NCI-H1048 (cell line): ENCODE results near the gene RTTN.

Experiments
- DNase-seq: peaks from one replicate; lab custom pipeline; 2025; lab: John Stamatoyannopoulos, UW

Gene RTTN

DNA sequence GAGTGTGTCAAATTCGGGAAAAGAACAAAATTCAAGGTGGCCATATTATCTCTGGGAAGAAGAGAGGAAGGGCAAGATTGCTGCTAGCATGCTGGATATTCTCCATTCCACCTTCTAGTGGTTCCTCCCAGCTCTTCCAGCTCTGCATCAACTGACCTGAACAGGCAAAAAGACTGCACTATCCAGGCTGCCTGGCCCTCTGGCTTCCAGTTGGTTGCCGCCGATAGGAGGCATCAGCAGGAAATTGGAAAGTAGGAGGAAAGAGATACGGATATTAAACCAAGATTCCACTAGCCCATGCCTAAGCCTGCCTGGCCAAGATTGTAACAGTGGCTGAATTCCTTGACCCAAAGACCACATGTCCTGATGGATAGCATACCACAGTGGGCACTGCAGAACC is 1.7 kb upstream of the RTTN start:
- no peak for DNase-seq

DNA sequence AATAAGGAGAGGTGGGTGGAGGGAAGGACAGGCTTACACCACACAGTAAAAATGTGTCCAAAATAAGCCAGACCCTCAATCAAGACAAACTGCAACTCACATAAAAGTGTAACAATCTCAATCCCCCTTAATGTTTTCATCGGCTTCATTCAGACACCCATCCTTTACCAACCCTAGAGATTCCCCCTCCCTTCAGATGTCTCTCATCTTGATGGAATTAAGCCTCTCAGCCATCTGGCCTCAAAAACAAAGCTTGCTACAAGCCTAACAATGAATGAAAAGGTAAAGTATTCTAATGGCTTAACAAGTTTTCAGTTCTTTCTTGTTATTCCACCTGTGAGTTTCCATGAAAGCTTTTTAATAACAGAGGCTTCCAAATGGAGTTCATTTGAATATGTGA is 5.2 kb downstream of the RTTN start:
- DNase-seq: no peak

DNA sequence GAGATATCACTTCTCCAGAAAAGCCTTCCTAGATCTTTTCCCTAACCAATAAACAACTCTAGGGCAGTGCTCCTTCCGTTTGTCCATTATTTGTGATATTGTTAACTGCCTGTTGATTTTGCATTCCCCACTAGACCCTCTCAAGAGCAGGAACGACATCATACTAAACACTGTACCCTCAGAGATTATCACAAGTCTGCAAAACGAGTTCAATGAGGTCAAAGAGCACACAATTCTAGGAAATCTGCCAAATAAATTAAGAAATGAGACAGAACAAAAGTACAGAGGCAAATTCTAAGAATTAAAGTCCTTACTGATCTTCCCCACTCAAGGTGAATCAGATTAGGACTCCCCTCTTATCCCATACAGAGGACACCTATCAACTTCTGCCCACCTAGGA is 7.6 kb downstream of the RTTN start:
- DNase-seq: no peak

DNA sequence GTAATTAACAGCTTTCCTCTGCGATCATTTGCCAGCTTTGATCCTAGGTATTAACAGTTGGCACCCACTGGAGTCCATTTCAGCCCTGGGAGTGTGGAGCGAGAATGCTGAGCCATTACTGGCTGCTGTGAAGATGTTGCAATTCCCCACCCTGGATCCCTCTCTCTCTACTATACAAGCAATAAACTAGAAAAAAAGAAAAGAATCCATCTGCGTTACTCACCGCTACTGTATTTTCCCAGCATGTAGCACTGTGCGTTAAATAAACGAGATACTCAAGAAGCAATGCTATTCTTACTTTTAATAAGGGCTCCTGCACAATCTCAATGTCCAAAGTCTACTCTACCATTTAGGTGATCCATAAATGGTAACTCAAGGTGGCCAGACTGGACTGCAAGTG is 8.5 kb downstream of the RTTN start:
- DNase-seq: no peak

DNA sequence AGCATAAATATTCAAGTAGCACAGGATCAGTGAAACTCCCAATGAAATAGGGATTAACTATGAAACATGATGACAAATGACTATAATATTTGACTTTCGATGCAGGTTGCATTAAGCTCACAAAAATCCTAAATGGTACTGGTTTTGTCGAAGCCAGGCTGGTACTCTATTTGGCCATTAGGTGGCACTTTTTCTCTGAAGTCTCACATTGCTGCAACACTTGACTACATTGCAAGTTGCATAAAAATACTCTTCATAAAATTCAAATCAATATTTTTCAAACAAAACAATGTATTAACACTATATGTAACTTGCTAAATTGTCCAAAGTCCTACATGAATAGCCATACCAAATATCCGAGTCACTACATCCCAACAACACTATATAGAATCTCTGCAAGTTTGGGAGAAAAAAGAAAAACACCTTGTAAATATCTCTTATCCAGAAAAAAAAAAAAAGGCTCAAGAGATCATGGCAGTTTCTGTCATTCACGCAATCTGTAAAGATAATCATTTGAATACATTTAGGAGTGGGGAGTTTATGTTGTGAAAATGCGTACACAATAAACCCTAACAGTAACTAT is 9.5 kb downstream of the RTTN start:
- DNase-seq: no peak

DNA sequence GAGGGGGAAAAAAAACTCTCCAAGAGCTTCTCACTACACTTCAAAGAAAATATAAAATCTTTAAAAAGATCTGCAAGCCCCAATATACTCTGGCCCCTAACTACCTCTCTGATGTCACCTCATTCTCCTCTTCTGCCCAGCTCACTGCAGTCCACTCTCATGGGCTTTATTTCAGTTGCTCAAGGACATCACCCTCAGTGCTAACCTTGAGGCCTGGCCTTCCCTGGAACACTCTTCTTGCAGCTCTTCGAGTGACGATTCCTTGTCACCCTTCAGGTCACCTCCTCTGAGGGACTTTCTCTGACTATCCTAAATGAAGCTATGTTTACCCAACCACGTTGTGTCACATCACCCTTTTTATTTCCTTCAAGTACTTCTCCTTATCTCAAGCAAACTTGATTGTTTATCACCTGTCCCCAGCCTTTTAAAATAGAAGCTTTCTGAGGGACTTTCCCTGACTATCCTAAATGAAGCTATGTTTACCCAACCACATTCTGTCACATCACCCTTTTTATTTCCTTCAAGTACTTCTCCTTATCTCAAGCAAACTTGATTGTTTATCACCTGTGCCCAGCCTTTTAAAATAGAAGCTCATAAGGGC is 10.4 kb downstream of the RTTN start:
- no peak for DNase-seq

DNA sequence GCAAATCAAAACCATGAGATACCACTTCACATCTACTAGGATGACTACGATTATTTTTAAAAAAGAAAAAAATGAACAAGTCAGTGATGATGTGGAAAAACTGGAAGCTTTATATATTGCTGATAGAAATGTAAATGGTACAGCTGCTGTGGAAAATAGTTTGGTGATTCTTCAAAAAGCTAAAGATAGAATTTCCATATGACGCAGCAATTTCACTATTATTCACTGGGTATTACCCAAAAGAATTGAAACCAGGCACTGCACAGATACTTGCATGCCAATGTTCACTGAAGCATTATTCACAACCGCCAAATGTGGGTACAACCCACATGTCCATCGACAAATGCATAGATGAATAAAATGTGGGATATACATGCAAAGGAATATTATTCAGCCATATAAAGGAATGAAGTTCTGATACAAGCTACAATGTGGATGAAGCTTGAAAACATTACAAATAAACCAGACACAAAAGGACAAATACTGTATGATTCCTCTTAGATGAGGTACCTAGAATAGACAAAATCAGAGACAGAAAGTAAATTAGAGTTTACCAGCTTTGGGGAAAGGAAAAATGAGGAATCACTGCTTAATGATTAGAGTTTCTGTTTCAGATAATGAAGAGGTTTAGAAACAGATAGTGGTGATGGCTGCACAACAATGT is 11.1 kb downstream of the RTTN start:
- no peak for DNase-seq

DNA sequence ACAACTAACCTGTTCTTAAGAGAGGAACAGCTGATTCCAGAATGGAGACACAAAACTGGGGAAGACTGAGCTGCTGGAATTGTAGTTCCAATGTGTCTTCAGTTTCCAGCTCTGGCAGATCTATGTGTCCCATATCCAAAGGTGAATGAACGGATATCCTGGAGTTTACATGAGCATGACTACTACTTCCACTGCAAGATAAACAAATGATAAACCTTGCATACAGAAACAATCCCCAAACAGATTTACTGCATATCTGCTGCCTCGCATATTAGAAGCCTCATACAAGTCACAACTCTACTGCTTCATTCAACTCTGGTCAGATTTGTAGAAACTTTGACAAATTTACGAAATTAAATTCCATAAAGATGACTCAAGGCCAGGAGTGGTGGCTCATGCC is 15.0 kb downstream of the RTTN start:
- no peak for DNase-seq

DNA sequence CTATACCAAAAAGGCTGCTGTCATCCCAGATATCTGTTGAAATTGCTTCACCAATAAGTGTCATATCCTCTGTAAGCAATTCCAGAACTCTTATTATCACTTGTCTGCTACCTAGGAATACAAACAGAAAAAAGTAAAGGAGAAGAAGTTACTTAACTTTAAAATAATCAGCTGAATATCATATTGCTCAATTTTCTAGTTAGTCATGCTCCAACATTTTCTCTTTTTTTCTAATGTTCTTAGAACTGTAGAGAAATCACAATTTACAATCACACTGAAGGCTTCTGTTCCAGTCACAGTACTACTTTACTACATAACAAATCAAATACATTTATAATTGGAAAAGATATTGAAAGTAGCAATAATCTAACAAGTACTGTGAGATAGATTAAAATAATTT is 17.4 kb downstream of the RTTN start:
- DNase-seq: no peak

DNA sequence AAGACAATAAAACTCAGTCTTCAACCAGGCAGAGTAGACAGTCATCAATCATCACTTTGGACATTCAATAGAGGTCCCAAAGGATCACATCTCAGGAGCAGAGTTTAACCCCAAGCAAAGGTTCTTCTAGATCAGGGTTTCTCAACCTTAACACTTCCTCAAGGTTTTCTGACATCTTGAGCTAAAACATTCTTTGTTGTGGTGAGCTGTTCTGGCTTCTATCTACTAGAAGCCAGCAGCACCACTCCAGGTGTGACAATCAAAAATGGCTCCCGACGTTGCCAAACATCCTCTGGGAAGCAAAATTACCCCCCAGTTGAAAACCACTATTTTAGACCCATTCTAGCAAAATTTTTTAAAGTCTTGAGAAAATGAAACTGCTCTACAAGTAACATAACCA is 22.0 kb downstream of the RTTN start:
- no peak for DNase-seq

DNA sequence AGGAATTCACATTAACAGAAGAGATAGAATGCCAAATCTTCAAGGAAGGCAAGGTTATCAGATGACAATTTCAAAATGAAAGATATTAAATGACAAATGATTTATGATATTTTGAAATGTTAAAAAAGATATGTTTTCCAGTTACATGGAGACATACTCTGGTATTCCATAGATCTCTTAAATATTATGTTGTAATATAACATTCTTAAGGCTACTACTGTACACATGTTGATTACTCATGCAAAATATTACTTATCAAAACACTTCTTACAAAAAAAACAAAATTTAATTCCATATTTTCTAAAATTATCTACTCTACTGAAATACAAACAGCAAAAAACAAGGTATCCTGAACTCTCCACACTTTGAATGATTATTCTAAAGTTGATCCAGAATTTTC is 22.9 kb downstream of the RTTN start:
- no peak for DNase-seq

DNA sequence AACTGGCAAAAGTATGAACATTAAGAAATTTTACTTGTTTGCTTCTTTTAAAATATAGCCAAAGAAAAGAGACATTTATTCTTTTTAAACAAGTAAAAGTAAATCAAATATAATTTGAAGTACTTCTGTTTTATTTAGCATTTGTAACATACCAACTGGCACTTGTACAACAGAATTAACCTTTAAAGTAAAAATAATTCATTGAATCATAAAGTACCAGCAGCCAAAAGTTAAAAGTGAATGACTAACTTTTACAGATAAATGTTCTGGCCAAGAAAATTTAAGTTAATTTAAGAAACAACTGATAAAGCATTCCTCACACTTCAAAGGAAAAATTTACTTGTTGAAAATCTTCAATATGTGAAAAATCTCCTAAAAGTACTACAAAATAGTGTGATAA is 23.8 kb downstream of the RTTN start:
- DNase-seq: no peak

DNA sequence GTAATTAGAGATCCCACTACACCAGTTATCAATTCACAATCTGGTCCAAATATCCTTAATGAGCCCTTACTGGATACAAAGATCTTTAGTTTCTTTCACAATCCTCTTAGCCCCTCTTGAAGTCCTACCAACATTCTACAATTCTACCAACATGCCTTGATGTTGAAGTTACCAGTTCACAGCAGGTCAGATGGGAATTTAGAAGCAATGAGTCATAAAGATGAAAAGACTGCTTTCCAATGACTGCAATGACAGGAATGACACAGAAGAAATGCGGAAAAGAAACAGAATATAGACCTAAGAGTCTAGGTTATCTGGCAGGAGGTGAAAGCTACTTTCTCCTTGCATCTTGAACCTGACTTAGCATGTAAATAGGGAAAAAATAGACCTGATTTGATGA is 24.5 kb downstream of the RTTN start:
- no peak for DNase-seq

DNA sequence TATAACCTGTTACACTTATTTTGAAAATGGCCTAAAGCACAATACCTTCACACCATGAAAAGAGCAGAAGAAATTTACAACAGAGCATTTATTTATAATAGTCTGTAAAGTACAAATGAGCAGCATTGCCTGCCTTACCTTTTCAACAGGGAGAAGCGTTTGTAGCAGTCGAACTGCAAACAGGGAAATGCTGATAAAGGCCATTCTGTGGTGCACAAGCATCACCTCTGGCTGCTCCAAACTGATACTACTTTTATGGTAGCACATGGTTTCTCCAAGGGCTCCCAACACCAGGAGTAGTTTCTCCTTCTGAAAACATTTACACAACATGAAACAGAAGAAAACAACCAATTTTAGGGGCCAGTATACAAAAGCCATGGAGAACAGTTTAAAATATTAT is 28.9 kb downstream of the RTTN start:
- no peak for DNase-seq

DNA sequence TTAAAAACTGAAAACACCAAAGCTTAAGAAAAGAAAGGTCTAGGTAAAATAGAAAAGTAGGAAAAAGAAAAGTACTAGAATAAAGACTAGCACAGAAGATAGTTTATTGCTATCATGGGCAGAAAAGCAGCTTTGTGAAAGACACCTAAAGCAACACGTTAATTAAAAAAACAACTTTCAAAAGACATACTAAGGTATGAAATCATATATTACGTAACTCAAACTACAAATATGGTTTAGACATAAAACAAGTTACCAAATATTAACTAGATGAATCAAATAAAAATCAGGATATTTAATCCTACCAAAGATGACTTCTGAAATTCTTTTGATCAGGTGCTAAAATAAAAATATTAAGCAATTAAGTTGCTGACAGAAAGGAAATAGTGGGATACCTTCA is 30.3 kb downstream of the RTTN start:
- no peak for DNase-seq

DNA sequence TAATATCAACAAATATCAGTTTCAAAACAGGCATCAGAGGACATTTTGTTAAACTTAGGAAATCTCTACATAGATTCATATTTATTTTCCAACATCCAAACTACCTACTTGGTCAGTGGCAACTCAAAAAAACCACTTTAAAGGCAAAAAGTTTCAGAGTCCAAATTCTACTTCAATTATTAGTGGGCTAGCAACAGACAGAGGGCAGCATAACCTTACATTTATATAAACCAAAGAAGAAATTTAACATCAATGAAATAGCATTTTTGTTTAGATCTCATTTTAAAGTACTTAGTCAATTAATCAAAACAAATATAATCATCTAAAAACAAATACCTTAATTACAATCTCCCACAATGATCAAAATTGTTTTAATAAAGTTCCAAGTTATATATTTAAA is 33.3 kb downstream of the RTTN start:
- DNase-seq: no peak

DNA sequence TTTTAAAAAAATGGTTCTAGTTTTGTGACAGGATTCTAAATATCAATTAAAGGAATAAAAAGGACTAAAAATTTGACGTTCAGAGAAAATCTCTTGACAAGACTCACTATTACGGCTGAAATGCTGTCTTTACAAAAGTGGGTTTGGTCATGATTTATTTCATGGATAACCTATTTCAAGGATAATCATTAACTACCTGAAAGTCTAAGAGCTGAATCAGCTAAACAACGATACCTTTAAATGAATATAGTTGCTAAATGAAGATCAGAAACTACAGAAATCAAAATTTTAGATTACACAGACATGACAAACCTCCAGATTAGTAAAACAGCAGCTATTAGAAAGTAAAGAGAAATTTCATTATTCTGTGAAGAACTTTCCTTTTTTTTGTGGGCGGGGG is 35.7 kb downstream of the RTTN start:
- no peak for DNase-seq

DNA sequence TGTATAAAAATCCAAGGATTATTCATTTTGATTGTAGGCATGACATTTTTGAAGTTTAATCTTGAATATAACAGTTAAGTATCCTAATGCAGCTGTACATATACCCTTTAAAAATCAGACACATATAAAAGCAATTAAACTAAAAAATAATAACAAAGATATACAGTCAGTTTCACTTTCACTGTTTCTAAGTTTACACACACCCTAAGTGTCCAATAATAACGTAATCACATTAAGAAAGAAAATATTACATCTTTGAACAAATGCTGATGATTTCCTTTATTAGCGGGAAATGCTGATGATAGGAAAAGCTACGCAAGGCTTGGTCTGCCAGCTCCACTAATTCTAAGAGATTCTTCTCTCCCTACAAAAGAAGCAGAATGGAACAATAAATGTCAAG is 38.8 kb downstream of the RTTN start:
- DNase-seq: no peak

DNA sequence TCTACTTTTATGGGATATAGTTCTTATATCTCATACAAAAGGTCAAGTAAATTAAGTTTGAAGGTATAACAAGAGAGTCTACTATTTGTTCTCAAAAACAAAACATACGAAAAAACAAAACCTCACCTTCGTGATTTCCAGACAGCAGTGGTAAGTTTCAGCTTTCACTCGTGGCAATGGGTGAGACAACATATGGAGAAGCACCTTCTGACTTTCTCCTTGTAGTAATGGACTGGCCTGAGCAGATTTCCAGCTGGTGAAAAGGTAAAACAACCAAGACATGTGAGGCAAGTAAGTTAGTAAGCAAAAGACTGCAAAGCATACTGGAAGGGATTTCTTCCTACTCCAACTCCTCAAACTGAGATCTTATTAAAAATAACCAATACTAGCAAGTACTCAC is 39.6 kb downstream of the RTTN start:
- no peak for DNase-seq

DNA sequence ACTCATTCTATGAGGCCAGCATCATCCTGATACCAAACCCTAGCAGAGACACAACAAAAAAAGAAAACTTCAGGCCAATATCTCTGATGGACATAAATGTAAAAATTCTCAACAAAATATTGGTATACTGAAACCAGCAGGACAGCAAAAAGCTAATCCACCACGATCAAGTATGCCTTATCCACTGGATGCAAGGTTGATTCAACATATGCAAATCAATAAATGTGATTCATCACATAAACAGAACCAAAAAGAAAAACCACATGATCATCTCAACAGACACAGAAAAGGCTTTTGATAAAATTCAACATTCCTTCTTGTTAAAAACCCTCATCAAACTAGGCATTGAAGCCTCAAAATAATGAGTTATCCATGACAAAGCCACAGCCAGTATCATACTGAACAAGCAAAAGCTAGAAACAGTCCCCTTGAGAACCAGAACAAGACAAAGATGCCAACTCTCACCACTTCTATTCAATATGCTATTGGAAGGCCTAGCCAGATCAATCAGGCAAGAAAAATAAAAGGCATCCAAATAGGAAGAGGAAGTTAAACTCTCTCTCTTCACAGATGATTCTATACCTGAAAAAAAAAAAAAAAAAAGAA is 45.3 kb downstream of the RTTN start:
- no peak for DNase-seq

DNA sequence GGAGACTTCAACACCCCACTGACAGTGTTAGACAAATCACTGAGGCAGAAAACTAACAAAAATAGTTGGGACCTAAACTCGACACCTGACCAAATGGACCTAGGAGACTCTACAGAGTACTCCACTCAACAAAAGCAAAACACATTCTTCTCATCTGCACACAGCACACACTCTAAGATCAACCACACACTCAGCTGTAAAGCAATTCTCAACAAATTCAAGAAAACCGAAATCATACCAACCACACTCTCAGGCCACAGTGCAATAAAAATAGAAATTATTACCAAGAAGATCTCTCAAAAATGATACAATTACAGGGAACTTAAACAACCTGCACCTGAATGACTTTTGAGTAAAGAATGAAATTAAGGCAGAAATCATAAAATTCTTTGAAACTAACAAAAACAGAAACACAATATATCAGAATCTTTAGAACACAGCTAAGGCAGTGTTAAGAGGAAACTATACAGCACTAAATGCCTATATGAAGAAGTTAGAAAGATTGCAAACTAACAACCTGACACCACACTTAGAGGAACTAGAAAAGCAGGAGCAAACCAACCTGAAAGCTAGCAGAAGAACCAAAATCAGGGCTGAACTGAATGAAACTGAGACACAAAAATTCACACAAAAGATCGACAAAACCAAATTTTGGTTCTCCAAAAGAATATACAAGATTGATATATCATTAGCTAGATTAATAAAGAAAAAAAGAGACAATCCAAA is 46.3 kb downstream of the RTTN start:
- no peak for DNase-seq

DNA sequence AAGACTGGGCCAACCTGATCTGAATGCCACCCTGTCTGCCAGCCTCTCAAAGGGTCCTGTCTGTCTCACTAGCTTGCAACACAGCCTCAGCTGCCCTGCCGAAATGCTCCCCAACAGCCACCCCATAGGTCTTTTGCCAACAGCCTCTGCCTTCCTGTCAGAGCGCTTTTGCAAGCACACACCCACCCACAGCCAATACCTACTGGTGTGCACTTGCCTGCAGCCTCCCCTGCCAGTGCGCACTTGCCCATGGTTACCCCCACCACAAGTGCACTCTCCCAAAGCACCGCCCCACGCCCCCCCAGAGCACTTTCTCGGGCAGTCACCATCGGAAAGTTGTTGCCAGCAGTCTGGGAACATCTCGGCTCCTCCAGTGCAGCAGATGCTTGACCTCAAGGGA is 48.6 kb downstream of the RTTN start:
- DNase-seq: no peak

DNA sequence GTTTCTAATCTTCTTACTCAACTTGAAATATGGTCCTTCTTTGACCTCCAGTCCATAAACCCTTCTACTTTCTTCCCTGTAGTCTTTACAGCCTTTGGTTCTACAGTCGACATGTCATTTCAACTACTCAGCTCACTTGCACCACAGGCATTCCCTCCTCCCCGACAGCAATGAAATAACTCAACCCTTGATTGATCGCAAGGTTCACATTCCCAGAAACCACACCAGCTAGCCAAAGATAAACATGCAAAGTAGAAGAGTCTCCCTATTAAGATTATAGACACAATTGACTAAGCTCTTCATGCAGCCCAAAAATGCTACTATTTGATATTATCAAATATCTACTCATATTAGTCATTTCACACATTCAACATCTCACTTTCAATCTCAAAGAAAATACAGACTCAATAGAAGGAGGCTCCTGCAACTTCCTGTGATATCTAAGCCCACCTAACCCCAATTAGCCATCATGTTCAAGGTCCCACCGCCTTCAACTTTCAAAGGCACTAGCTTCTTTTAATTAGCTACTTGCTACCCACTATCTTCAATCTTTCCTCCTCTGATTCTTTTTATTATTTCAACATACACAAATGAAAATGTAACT is 50.8 kb downstream of the RTTN start:
- no peak for DNase-seq
